ENCODE data around the gene ATP2C1. TPM values are rescaled to one million over a fixed set of nuclear protein-coding genes. Genes with fewer than 3 reads are reported as not detected.

Gene ATP2C1
- total and polyA plus RNA-seq, 2 donors (not counting 1 experiment from before 2014, with no cell fraction given), result 111 to 196 TPM

GRCh38 chr3:130973406-130973805 lies 79.5 kb downstream of the ATP2C1 start:
- Histone ChIP-seq H3K36me3 (ENCODE audit: control insufficient read depth, insufficient read depth, low read length) (peaks cover 6% of the 10 kb centered on the region), H3K9me3 (ENCODE audit: control insufficient read depth, insufficient read depth, low read depth, low read length) (no peaks in the 10 kb centered on the region)
- no peak for TF ChIP-seq CTCF (conservative IDR thresholded peaks at IDR 0.05 in 1 of 2, IDR thresholded peaks at IDR 0.05 in 1 of 2; ENCODE audit: low read depth in 1 of 2, low read length in 2 of 2)
- TF ChIP-seq EZH2 (IDR thresholded peaks at IDR 0.05; ENCODE audit: low read length, missing control alignments), result no peak

GRCh38 chr3:130974201-130974600 lies 80.3 kb downstream of the ATP2C1 start:
- DNase-seq (ENCODE audit: low read depth in 2 of 2), result no peak
- no peak overlapping the region for H2AFZ ChIP-seq (ENCODE audit: low read length)
- no peaks in the 10 kb centered on the region for H3K27me3 ChIP-seq (ENCODE audit: control insufficient read depth, insufficient read depth, low read length)
- no peaks in the 10 kb centered on the region for H4K20me1 ChIP-seq (ENCODE audit: control insufficient read depth, extremely low read depth, insufficient read depth, low read length)
- H3K9me3 ChIP-seq (ENCODE audit: control insufficient read depth, insufficient read depth, low read depth, low read length), result no peaks in the 10 kb centered on the region
- peaks cover 6% of the 10 kb centered on the region for H3K36me3 ChIP-seq (ENCODE audit: control insufficient read depth, insufficient read depth, low read length)
- no peak overlapping the region for H3K4me3 ChIP-seq (replicated peaks in 1 of 4; ENCODE audit: control extremely low read depth in 1 of 4, insufficient read depth in 1 of 4, low read depth in 3 of 4, low read length in 4 of 4)
- no peaks in the 10 kb centered on the region for H3K79me2 ChIP-seq (ENCODE audit: control insufficient read depth, insufficient read depth, low read length)
- no peak overlapping the region for H3K27ac ChIP-seq (ENCODE audit: insufficient read depth, low read length)
- TF ChIP-seq EZH2 (IDR thresholded peaks at IDR 0.05; ENCODE audit: low read length, missing control alignments), result no peak
- TF ChIP-seq CTCF (conservative IDR thresholded peaks at IDR 0.05 in 1 of 2, IDR thresholded peaks at IDR 0.05 in 1 of 2; ENCODE audit: low read depth in 1 of 2, low read length in 2 of 2), result no peak
- H3K9ac ChIP-seq (ENCODE audit: insufficient read depth, low read length), result no peak overlapping the region
- H3K4me1 ChIP-seq (ENCODE audit: control insufficient read depth, extremely low read depth, insufficient read depth, low read length), result no peaks in the 10 kb centered on the region
- no peak overlapping the region for H3K4me2 ChIP-seq (ENCODE audit: extremely low read depth, insufficient read depth, low read length)

More at GRCh38 chr3:130973406-130973805, 79.5 kb downstream of the ATP2C1 start:
- Histone ChIP-seq H3K4me3 (replicated peaks in 1 of 4; ENCODE audit: control extremely low read depth in 1 of 4, insufficient read depth in 1 of 4, low read depth in 3 of 4, low read length in 4 of 4) (no peak overlapping the region), H3K27me3 (ENCODE audit: control insufficient read depth, insufficient read depth, low read length) (no peaks in the 10 kb centered on the region), H3K79me2 (ENCODE audit: control insufficient read depth, insufficient read depth, low read length) (no peaks in the 10 kb centered on the region), H2AFZ (ENCODE audit: low read length) (no peak overlapping the region), H4K20me1 (ENCODE audit: control insufficient read depth, extremely low read depth, insufficient read depth, low read length) (no peaks in the 10 kb centered on the region), H3K4me1 (ENCODE audit: control insufficient read depth, extremely low read depth, insufficient read depth, low read length) (no peaks in the 10 kb centered on the region), H3K4me2 (ENCODE audit: extremely low read depth, insufficient read depth, low read length) (no peak overlapping the region), H3K27ac (ENCODE audit: insufficient read depth, low read length) (no peak overlapping the region), H3K9ac (ENCODE audit: insufficient read depth, low read length) (no peak overlapping the region)
- no peak for DNase-seq (ENCODE audit: low read depth in 2 of 2)

DNA sequence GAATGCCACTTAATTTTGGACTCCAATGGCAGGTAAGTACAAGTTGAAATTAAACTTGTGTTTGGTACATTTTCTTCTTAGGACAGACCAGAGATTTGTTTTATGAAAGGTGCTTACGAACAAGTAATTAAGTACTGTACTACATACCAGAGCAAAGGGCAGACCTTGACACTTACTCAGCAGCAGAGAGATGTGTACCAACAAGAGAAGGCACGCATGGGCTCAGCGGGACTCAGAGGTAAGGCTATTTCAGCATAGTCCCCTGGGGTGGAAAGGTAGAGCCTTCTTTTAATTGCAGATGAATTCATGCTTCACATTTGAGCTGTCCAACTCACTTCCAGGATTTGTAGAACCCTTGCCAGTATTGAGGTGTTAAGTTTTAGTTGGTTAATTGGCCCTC lies 81.4 kb downstream of the ATP2C1 start:
- TF ChIP-seq CTCF (conservative IDR thresholded peaks at IDR 0.05 in 1 of 2, IDR thresholded peaks at IDR 0.05 in 1 of 2; ENCODE audit: low read depth in 1 of 2, low read length in 2 of 2) (no peak), EZH2 (IDR thresholded peaks at IDR 0.05; ENCODE audit: low read length, missing control alignments) (no peak)
- Histone ChIP-seq H3K36me3 (ENCODE audit: control insufficient read depth, insufficient read depth, low read length) (peaks cover 5% of the 10 kb centered on the region), H3K4me2 (ENCODE audit: extremely low read depth, insufficient read depth, low read length) (no peak overlapping the region), H3K4me3 (replicated peaks in 1 of 4; ENCODE audit: control extremely low read depth in 1 of 4, insufficient read depth in 1 of 4, low read depth in 3 of 4, low read length in 4 of 4) (no peak overlapping the region), H3K4me1 (ENCODE audit: control insufficient read depth, extremely low read depth, insufficient read depth, low read length) (no peaks in the 10 kb centered on the region), H3K27ac (ENCODE audit: insufficient read depth, low read length) (no peak overlapping the region), H2AFZ (ENCODE audit: low read length) (no peak overlapping the region), H3K9ac (ENCODE audit: insufficient read depth, low read length) (no peak overlapping the region), H3K9me3 (ENCODE audit: control insufficient read depth, insufficient read depth, low read depth, low read length) (no peaks in the 10 kb centered on the region), H3K79me2 (ENCODE audit: control insufficient read depth, insufficient read depth, low read length) (no peaks in the 10 kb centered on the region), H3K27me3 (ENCODE audit: control insufficient read depth, insufficient read depth, low read length) (no peaks in the 10 kb centered on the region), H4K20me1 (ENCODE audit: control insufficient read depth, extremely low read depth, insufficient read depth, low read length) (no peaks in the 10 kb centered on the region)
- DNase-seq (ENCODE audit: low read depth in 2 of 2), result no peak
